GM18526 (cell line): Measurements from ENCODE around the gene PROZ.

ENCODE experiments used
- POLR2A ChIP-seq: IDR thresholded peaks from 3 replicates; pipeline ENCODE4 v1.6.1; 2011; ENCODE audit not compliant: insufficient read length; ENCODE audit errors: extremely low read depth

Gene PROZ

GRCh38 chr13:113146750-113147149 is 11.7 kb upstream of the PROZ start:
- TF ChIP-seq POLR2A = no peak

- no peak for TF ChIP-seq POLR2A
Observed at GRCh38 chr13:113147206-113147605, 11.2 kb upstream of the PROZ start.

GRCh38 chr13:113148407-113148806 is 10.0 kb upstream of the PROZ start:
- no peak for TF ChIP-seq POLR2A

- no peak for TF ChIP-seq POLR2A
Observed at GRCh38 chr13:113148940-113149503, 9.4 kb upstream of the PROZ start.

GRCh38 chr13:113149711-113150549 is 8.5 kb upstream of the PROZ start:
- no peak for TF ChIP-seq POLR2A

- TF ChIP-seq POLR2A = no peak
Observed at GRCh38 chr13:113150550-113151365, 7.7 kb upstream of the PROZ start.

- no peak for TF ChIP-seq POLR2A
Observed at GRCh38 chr13:113151745-113152690, 6.4 kb upstream of the PROZ start.

- TF ChIP-seq POLR2A = no peak
Observed at GRCh38 chr13:113152691-113152983, 5.8 kb upstream of the PROZ start.

GRCh38 chr13:113152984-113153809 is 5.3 kb upstream of the PROZ start:
- no peak for TF ChIP-seq POLR2A

- TF ChIP-seq POLR2A = peak; percentile 48
Observed at GRCh38 chr13:113153810-113154748, 4.4 kb upstream of the PROZ start.

GRCh38 chr13:113155201-113155600 is 3.2 kb upstream of the PROZ start:
- no peak for TF ChIP-seq POLR2A

GRCh38 chr13:113155982-113156655 is 2.3 kb upstream of the PROZ start:
- no peak for TF ChIP-seq POLR2A
